SJCRH30 (cell line): ENCODE measurements around the gene WLS. TPM values are rescaled to one million over a fixed set of nuclear protein-coding genes. Genes with fewer than 3 reads are reported as not detected.

Experiments used
- DNase-seq, 2 experiments: peaks; one replicate each; pipeline ENCODE4 v3.0.0-alpha.2; 2015 to 2020
- H3K27ac ChIP-seq: fragments of 250-450 bp; sonication (Bioruptor Pico); 2 replicates; pipeline ENCODE4 v1.5.1; 2020; ENCODE audit warnings: mild to moderate bottlenecking, moderate library complexity
- H3K27me3 ChIP-seq: fragments of 250-450 bp; sonication (Bioruptor Pico); 2 replicates; pipeline ENCODE4 v1.5.1; 2020; ENCODE audit warnings: mild to moderate bottlenecking, moderate library complexity
- H3K36me3 ChIP-seq: fragments of 250-450 bp; sonication (Bioruptor Pico); 2 replicates; pipeline ENCODE4 v1.5.1; 2020; ENCODE audit warnings: mild to moderate bottlenecking, moderate library complexity
- H3K4me1 ChIP-seq: fragments of 250-450 bp; sonication (Bioruptor Pico); 2 replicates; pipeline ENCODE4 v1.5.1; 2020; ENCODE audit warnings: mild to moderate bottlenecking, moderate library complexity
- H3K4me3 ChIP-seq: fragments of 250-450 bp; sonication (Bioruptor Pico); 2 replicates; pipeline ENCODE4 v1.5.1; 2020; ENCODE audit warnings: mild to moderate bottlenecking, moderate library complexity
- H3K9me3 ChIP-seq: fragments of 250-450 bp; sonication (Bioruptor Pico); replicated peaks from 2 replicates; pipeline ENCODE4 v1.5.1; 2020; ENCODE audit warnings: mild to moderate bottlenecking, moderate library complexity
- total RNA-seq: library from RNA; depleted of rRNA; stranded (reverse); fragments of >200 nt; shearing (Covaris generic); gene quantifications from 2 replicates; pipeline ENCODE4 v1.2.3, GENCODE V29; 2014

The WLS gene
- total RNA-seq, 1 experiment from 2014 or later, result 43.2 TPM

- H3K27ac ChIP-seq, result no peak overlapping the region
- no peak for DNase-seq
- no peaks in the 10 kb centered on the region for H3K9me3 ChIP-seq
- no peaks in the 10 kb centered on the region for H3K4me1 ChIP-seq
- H3K4me3 ChIP-seq, result no peak overlapping the region
- H3K36me3 ChIP-seq, result peaks cover 31% of the 10 kb centered on the region
- no peaks in the 10 kb centered on the region for H3K27me3 ChIP-seq
These were observed 83.1 kb downstream of the WLS start for GRCh38 chr1:68149110-68149798.

GRCh38 chr1:68148631-68149030, 83.7 kb downstream of the WLS start:
- Histone ChIP-seq H3K36me3 (peaks cover 33% of the 10 kb centered on the region), H3K4me1 (no peaks in the 10 kb centered on the region), H3K9me3 (no peaks in the 10 kb centered on the region), H3K27me3 (no peaks in the 10 kb centered on the region), H3K27ac (no peak overlapping the region), H3K4me3 (no peak overlapping the region)
- no peak for DNase-seq

- Histone ChIP-seq H3K9me3 (no peaks in the 10 kb centered on the region), H3K36me3 (peaks cover 34% of the 10 kb centered on the region), H3K27me3 (no peaks in the 10 kb centered on the region), H3K4me1 (no peaks in the 10 kb centered on the region), H3K27ac (no peak overlapping the region), H3K4me3 (no peak overlapping the region)
- no peak for DNase-seq
These were observed 84.7 kb downstream of the WLS start for GRCh38 chr1:68147534-68148171.

GRCh38 chr1:68145418-68146126, 86.8 kb downstream of the WLS start:
- Histone ChIP-seq H3K27me3 (no peaks in the 10 kb centered on the region), H3K36me3 (peaks cover 27% of the 10 kb centered on the region), H3K4me3 (no peak overlapping the region), H3K9me3 (no peaks in the 10 kb centered on the region), H3K27ac (no peak overlapping the region), H3K4me1 (no peaks in the 10 kb centered on the region)
- DNase-seq, result no peak

DNA sequence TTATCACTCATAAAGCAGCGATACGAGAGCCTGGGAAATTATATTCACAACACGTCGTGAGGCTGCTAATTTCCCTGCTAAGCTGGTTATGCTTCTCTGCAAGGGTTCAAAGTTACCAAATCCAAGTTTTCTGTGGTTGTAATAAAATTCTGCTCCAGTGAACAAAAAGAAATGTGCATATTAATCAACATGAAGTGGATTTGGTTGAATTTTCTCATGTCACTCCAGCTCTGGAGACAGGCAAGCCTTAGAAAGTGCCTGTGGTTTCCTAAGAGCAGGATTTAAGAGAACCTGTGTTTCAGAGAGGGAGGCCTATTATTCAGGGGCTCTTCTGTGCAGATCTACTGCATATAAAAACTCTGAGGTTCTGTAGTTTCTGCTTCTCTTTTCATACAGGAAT, 87.5 kb downstream of the WLS start:
- Histone ChIP-seq H3K27ac (no peak overlapping the region), H3K36me3 (peaks cover 27% of the 10 kb centered on the region), H3K4me3 (no peak overlapping the region), H3K9me3 (no peaks in the 10 kb centered on the region), H3K27me3 (no peaks in the 10 kb centered on the region), H3K4me1 (no peaks in the 10 kb centered on the region)
- no peak for DNase-seq

- Histone ChIP-seq H3K9me3 (no peaks in the 10 kb centered on the region), H3K36me3 (peaks cover 27% of the 10 kb centered on the region), H3K4me3 (no peak overlapping the region), H3K27me3 (no peaks in the 10 kb centered on the region), H3K27ac (no peak overlapping the region), H3K4me1 (no peaks in the 10 kb centered on the region)
- no peak for DNase-seq
These were observed 88.7 kb downstream of the WLS start for GRCh38 chr1:68143633-68144032.

DNA sequence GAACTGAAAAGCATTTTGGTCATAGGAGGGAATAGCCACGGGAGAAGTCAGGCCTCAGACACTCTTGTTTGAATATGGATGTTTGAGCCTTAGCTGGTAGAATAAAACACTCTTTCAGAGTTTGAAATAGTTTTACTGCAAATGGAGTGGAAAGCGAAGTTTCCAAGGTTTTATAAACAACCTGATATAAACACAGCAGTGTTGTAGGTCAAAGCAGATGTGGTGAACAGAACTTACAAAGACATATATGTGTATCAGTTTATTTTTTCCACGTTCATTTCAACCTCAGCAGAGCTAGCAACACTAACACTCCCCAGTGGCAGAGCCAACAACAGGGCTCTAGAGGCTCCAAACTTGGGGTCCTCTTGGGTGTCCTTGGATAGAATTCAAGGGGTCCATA, 89.9 kb downstream of the WLS start:
- Histone ChIP-seq H3K4me1 (no peaks in the 10 kb centered on the region), H3K27ac (no peak overlapping the region), H3K9me3 (no peaks in the 10 kb centered on the region), H3K27me3 (no peaks in the 10 kb centered on the region), H3K4me3 (no peak overlapping the region), H3K36me3 (peaks cover 23% of the 10 kb centered on the region)
- DNase-seq, result no peak

GRCh38 chr1:68142036-68142435, 90.3 kb downstream of the WLS start:
- DNase-seq, result no peak
- Histone ChIP-seq H3K9me3 (no peaks in the 10 kb centered on the region), H3K27me3 (no peaks in the 10 kb centered on the region), H3K36me3 (peaks cover 23% of the 10 kb centered on the region; the same call in 1 of the 2 replicates), H3K27ac (no peak overlapping the region), H3K4me3 (no peak overlapping the region), H3K4me1 (no peaks in the 10 kb centered on the region)

DNA sequence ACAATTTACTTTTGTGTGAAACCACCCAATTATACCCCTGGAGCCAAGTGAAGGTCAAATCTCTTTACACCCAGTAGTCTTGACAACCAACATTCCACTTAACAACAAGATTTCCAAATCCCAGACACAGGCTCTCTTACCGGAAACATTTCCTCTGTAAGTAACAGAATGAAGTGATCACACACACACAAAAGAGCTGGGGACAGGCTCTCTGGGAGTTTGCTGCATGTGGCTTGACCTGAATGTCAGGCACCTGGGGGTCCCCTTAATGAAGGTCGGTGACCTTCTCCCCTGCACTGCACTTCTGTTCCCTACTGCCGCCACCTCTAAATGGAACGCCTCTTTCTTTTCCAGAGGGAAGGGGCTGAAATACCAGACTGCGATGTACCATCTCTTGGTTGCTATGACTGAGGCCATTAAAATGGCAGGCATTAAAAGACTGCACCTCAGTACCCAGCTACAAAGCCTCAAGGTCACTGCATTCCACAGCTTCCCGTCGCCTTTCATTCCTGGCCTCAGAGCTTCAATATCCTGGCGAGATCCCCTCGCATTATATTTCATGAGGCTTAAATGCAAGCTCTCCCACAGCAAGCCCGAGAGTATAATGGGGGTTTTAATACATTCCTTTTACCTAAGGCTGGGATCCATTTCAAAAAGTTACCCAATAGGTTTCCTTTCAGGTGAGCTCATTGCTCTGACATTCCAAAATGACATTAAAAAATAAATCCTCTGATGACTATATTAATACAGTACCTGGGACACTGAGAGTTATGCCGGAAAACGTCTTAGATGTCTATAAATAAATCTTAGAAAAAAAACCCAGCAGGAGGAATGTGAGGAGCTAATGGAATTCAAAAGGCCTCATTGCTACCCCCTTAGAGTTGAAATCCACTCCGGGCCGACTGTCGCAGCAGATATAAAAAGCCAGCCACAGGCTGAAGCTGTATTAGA, 91.0 kb downstream of the WLS start:
- Histone ChIP-seq H3K4me3 (no peak overlapping the region), H3K4me1 (no peaks in the 10 kb centered on the region), H3K27me3 (no peaks in the 10 kb centered on the region), H3K36me3 (peaks cover 23% of the 10 kb centered on the region; the same call in 1 of the 2 replicates), H3K27ac (no peak overlapping the region), H3K9me3 (no peaks in the 10 kb centered on the region)
- DNase-seq, result no peak

- DNase-seq, result no peak
- no peaks in the 10 kb centered on the region for H3K27me3 ChIP-seq
- no peaks in the 10 kb centered on the region for H3K4me1 ChIP-seq
- no peak overlapping the region for H3K27ac ChIP-seq
- H3K9me3 ChIP-seq, result no peaks in the 10 kb centered on the region
- H3K36me3 ChIP-seq, result peaks cover 23% of the 10 kb centered on the region; the same call in 1 of the 2 replicates
- no peak overlapping the region for H3K4me3 ChIP-seq
These were observed 91.8 kb downstream of the WLS start for GRCh38 chr1:68140536-68140935.

DNA sequence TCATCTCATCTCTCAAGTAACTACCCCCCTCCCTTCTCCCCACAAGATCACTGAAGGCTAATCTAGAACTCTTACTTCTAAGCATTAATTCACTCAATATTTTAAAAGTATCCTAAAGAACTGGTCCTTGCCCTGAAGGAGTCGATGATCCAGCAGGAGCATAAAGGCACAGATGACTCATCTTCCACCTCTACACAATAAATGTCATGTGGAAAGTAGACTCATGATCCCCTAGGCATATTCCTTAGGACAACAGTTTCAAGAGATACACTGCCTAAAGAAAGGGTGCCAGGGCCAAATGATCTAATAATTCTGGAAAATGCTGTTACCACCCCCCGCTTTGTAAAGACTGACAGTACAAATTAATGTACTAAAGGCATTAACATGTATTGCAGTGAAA, 96.1 kb downstream of the WLS start:
- H3K4me1 ChIP-seq, result no peaks in the 10 kb centered on the region
- H3K27ac ChIP-seq, result no peak overlapping the region
- DNase-seq, result no peak
- no peaks in the 10 kb centered on the region for H3K27me3 ChIP-seq
- no peaks in the 10 kb centered on the region for H3K9me3 ChIP-seq
- no peak overlapping the region for H3K4me3 ChIP-seq
- H3K36me3 ChIP-seq, result peaks cover 5% of the 10 kb centered on the region

DNA sequence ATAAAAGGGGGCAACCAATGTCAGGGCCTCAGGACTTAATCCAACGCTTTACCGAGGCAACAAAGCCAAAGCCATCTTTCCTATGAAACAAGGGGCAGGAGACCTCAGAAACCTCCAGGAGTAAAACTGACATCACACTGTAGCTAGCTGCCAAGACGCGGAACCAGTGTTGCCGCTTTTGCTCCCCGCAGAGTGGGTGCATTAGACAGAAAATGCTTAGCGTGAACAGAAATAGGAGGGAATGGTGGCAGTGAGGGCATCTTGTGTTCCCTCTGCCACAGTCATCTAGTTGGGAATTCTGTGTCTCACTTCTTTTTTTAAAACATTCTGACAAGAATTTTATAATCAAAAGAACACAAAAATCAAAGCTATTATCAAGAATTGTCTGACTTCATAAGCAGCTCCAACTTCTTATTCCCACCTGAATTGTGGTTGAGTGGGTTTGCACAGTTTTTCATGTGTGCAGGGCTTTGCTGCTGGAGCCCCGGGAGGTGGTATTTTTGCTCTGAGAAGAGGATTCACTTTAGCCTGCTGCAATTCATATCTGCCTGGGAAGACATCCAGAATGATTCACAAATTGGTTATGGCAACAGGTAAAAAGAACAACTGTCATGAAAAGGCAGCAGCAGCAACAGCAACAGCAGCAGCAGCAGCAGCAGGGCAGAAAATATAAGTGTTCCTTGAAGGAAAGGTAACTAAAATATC, 99.7 kb downstream of the WLS start:
- peaks cover 3% of the 10 kb centered on the region for H3K36me3 ChIP-seq
- no peaks in the 10 kb centered on the region; the same call in 1 of the 2 replicates for H3K4me1 ChIP-seq
- no peak for DNase-seq

GRCh38 chr1:68131261-68131660, 101.1 kb downstream of the WLS start:
- H3K4me1 ChIP-seq, result no peaks in the 10 kb centered on the region; the same call in 1 of the 2 replicates
- H3K27ac ChIP-seq, result no peak overlapping the region
- no peak for DNase-seq
- no peak overlapping the region for H3K4me3 ChIP-seq
- H3K27me3 ChIP-seq, result no peaks in the 10 kb centered on the region
- peaks cover 10% of the 10 kb centered on the region for H3K36me3 ChIP-seq
- H3K9me3 ChIP-seq, result no peaks in the 10 kb centered on the region

More for the DNA sequence above, 99.7 kb downstream of the WLS start:
- Histone ChIP-seq H3K4me3 (no peak overlapping the region), H3K27me3 (no peaks in the 10 kb centered on the region), H3K9me3 (no peaks in the 10 kb centered on the region), H3K27ac (no peak overlapping the region)
